H1 (cell line): ENCODE results near the gene ATP9B. TPM values are rescaled to one million over a fixed set of nuclear protein-coding genes. Genes with fewer than 3 reads are reported as not detected.

Experiments
- KDM1A ChIP-seq: fragments of 200-600, 300-600 bp; sonication (generic); IDR thresholded peaks from 2 replicates; pipeline ENCODE4 v1.7.1; 2016; ENCODE audit warnings: mild to moderate bottlenecking, low read length, borderline replicate concordance
- TBP ChIP-seq: IDR thresholded peaks from 2 replicates; pipeline ENCODE4 v1.6.1; 2011; ENCODE audit warnings: low read depth, low read length, improper control_type of control experiment
- TCF12 ChIP-seq: IDR thresholded peaks from 2 replicates; pipeline ENCODE4 v1.6.1; 2011; ENCODE audit warnings: low read depth, mild to moderate bottlenecking, low read length
- polyA plus RNA-seq, 7 experiments: library from polyadenylated mRNA; depleted of rRNA in 3 of 7; stranded (reverse) in 5 of 7; unstranded in 2 of 7; fragments of >200 nt in 5 of 7; fragments of 200-250 nt in 2 of 7; gene quantifications; 1 replicate in 5 of 7; 2 replicates in 1 of 7; 4 replicates in 1 of 7; pipeline versions ENCODE4 v1.2.1 to v1.2.3, GENCODE V29; 2011 to 2013; ENCODE audit warnings: missing spikeins in 2 of 7, mixed read lengths in 2 of 7
- total RNA-seq: library from RNA; stranded (reverse); fragmentation: NEBNext Ultra II Directional; extraction: Animal tissue kit (Norgen Biotek cat#: 25700); gene quantifications from 2 replicates; pipeline ENCODE4 v1.2.1, GENCODE V29; 2021

ATP9B gene
- total and polyA plus RNA-seq, 2 of the 8 experiments (the other 6 are each of a cell fraction or from before 2014, with no cell fraction given): 15.1 to 21.7 TPM

GRCh38 chr18:79427368-79428225 lies 358.4 kb downstream of the ATP9B start (continued):
- TF ChIP-seq TBP (no peak), KDM1A (no peak), TCF12 (no peak)

Other genes starting within 250 kb of the ATP9B start
- 46.4 and 54.5 TPM in 2 replicates for gene SALL3, start 89.6 kb upstream of the ATP9B start, total RNA-seq
- gene SALL3, start 89.6 kb upstream of the ATP9B start, polyA plus RNA-seq (2011; rRNA removed): 10.5 and 24.5 TPM in 2 replicates